ENCODE measurements around the gene GLO1. TPM values are rescaled to one million over a fixed set of nuclear protein-coding genes. Genes with fewer than 3 reads are reported as not detected.

The GLO1 gene
- total and polyA plus RNA-seq, 9 of the 15 experiments (the other 6 are each of a cell fraction or from before 2014, with no cell fraction given): 155 to 331 (median 203) TPM

- FAIRE-seq (no peak), ATAC-seq (0 out of 3 replicates have a peak, but pooled peaks have one; percentile 44), DNase-seq (ENCODE audit: extremely low read depth in 1 of 4, low spot score in 3 of 4) (no peak)
- H3K4me3 ChIP-seq: no peak overlapping the region
- CTCF ChIA-PET (ENCODE audit: low intra/inter-chr PET ratio): no interaction called here
- no peaks in the 10 kb centered on the region for H3K79me2 ChIP-seq (ENCODE audit: control insufficient read depth, insufficient read depth, low read length)
- no peaks in the 10 kb centered on the region for H3K36me3 ChIP-seq (ENCODE audit: control insufficient read depth, insufficient read depth, low read length)
- POLR2A ChIA-PET: interaction anchor here (0.6 to 2.8 kb wide), 3 partner anchors 10 to 26 kb away, joined by 3 to 24 read pairs (median 12); partner anchors contain the start of gene GLO1
- no peaks in the 10 kb centered on the region for H3K9me1 ChIP-seq (ENCODE audit: control insufficient read depth, insufficient read depth, low read length)
- in situ Hi-C loops (cut with MboI) (no loop called here), intact Hi-C loops (cut with micrococcal nuclease) (no loop called here)
- peaks cover 2 to 14% of the 10 kb centered on the region in 2 experiments; a peak in 4 of 5 replicates for H3K27me3 ChIP-seq (ENCODE audit: control insufficient read depth in 2 of 2, insufficient read depth in 2 of 2, low read length in 2 of 2)
- no peak overlapping the region for H3K4me2 ChIP-seq (ENCODE audit: insufficient read depth, low read length)
- no peak overlapping the region for H3K9ac ChIP-seq (ENCODE audit: insufficient read depth in 1 of 2, low read depth in 2 of 2, low read length in 2 of 2)
- peaks cover 3 to 5% of the 10 kb centered on the region in 2 experiments; a peak in 3 of 5 replicates for H3K4me1 ChIP-seq (replicated peaks in 1 of 2; ENCODE audit: control insufficient read depth in 2 of 2, insufficient read depth in 2 of 2, low read length in 2 of 2)
- BruUV-seq (replicated peaks): no TSS peak
- H3K27ac ChIP-seq (ENCODE audit: extremely low read depth, low read depth, low read length): no peak overlapping the region
- H4K20me1 ChIP-seq (replicated peaks; ENCODE audit: control insufficient read depth, insufficient read depth, low read length): no peaks in the 10 kb centered on the region
- peaks cover 6% of the 10 kb centered on the region; the same call in 1 of the 2 replicates for H3K9me3 ChIP-seq (replicated peaks; ENCODE audit: control insufficient read depth, insufficient read depth, low read depth, low read length)
- no peak overlapping the region for H2AFZ ChIP-seq (ENCODE audit: low read depth, low read length)
- 18% methylated on average over 4 of the region's 4 CpGs for WGBS (ENCODE audit: insufficient coverage, low coverage, missing lambda C conversion rate)
- no peak for TF ChIP-seq RNF2 (IDR thresholded peaks at IDR 0.05)
- no peak for TF ChIP-seq ZNF146 (CRISPR knock-in tag; IDR thresholded peaks at IDR 0.05; ENCODE audit: unreplicated experiment)
- TF ChIP-seq DNMT1 (IDR thresholded peaks at IDR 0.05): no peak
- TF ChIP-seq FOXP4 (CRISPR knock-in tag; IDR thresholded peaks at IDR 0.05; ENCODE audit: borderline replicate concordance): no peak
- TF ChIP-seq HOMEZ (CRISPR knock-in tag; IDR thresholded peaks at IDR 0.05): no peak
- TF ChIP-seq ZC3H11A (IDR thresholded peaks at IDR 0.05; ENCODE audit: low read depth, low read length): no peak
- TF ChIP-seq ATF3 (IDR thresholded peaks at IDR 0.05): peak; percentile 29; the same call in 1 of the 2 replicates
- no peak for TF ChIP-seq ATF3 (CRISPR knock-in tag; conservative IDR thresholded peaks at IDR 0.05)
- TF ChIP-seq HMGXB4 (CRISPR knock-in tag; IDR thresholded peaks at IDR 0.05): no peak
- TF ChIP-seq SAFB (IDR thresholded peaks at IDR 0.05; ENCODE audit: borderline replicate concordance, low read depth, low read length): no peak
- no peak for TF ChIP-seq CBX2 (IDR thresholded peaks at IDR 0.05; ENCODE audit: insufficient read depth, low read length, poor library complexity, severe bottlenecking)
- no peak for TF ChIP-seq ZNF512 (tag; IDR thresholded peaks at IDR 0.05)
- no peak for TF ChIP-seq COPS2 (conservative IDR thresholded peaks at IDR 0.05)
These were observed 11.5 kb upstream of the GLO1 start for GRCh38 chr6:38714239-38715015.
